Astrocyte of the cerebellum (primary cell): ENCODE results near the gene MUC5B.

Experiments used
- DNase-seq: peaks from one replicate; pipeline ENCODE4 v3.0.0-alpha.2; 2011; ENCODE audit warnings: low read depth
- H3K4me3 ChIP-seq: 2 replicates; pipeline ENCODE4 v1.5.1; 2011; ENCODE audit warnings: mild to moderate bottlenecking, low read depth, low read length, moderate library complexity
- CTCF ChIP-seq: IDR thresholded peaks from 2 replicates; pipeline ENCODE4 v1.5.1; 2012; ENCODE audit warnings: low read length, low read depth, moderate library complexity, mild to moderate bottlenecking; ENCODE audit errors: missing control alignments
- in situ Hi-C: cut with HindIII; loops from 2 replicates; pipeline ENCODE4 v1.10.0; 2017; ENCODE audit warnings: low sequenced_read_pairs

MUC5B gene

GRCh38 chr11:1295591-1295990, 72.7 kb downstream of the MUC5B start:
- in situ Hi-C loops: no loop called here
- DNase-seq: no peak
- TF ChIP-seq CTCF: no peak
- no peak overlapping the region for H3K4me3 ChIP-seq

- TF ChIP-seq CTCF: no peak
- H3K4me3 ChIP-seq: no peak overlapping the region
- no peak for DNase-seq
- in situ Hi-C loops: no loop called here
These were observed 73.4 kb downstream of the MUC5B start for GRCh38 chr11:1296287-1296686.

- no peak for DNase-seq
- in situ Hi-C loops: no loop called here
- no peak overlapping the region for H3K4me3 ChIP-seq
- no peak for TF ChIP-seq CTCF
These were observed 74.2 kb downstream of the MUC5B start for GRCh38 chr11:1297011-1297575.

- DNase-seq: no peak
- in situ Hi-C loops: no loop called here
- H3K4me3 ChIP-seq: no peak overlapping the region
- no peak for TF ChIP-seq CTCF
These were observed 75.0 kb downstream of the MUC5B start for GRCh38 chr11:1297576-1298473.

- no peak overlapping the region for H3K4me3 ChIP-seq
- no peak for DNase-seq
- TF ChIP-seq CTCF: no peak
- in situ Hi-C loops: no loop called here
These were observed 76.0 kb downstream of the MUC5B start for GRCh38 chr11:1298695-1299492.

GRCh38 chr11:1299621-1300020, 76.8 kb downstream of the MUC5B start:
- TF ChIP-seq CTCF: no peak
- H3K4me3 ChIP-seq: no peak overlapping the region
- no peak for DNase-seq
- in situ Hi-C loops: no loop called here
